Neural cell (in vitro differentiated cells): ENCODE results near the gene PEMT. TPM values are rescaled to one million over a fixed set of nuclear protein-coding genes. Genes with fewer than 3 reads are reported as not detected.
"Not testable (repeated sequence)": the region's sequence is repeated elsewhere in the genome, so short reads cannot be mapped to it uniquely, and the experiment has no call there.

Experiments
- H2AFZ ChIP-seq: fragments of 200-600, 300-800 bp; sonication (generic), shearing (Covaris generic); 2 replicates; pipeline ENCODE4 v1.6.0; 2014; ENCODE audit warnings: low read depth, mild to moderate bottlenecking, antibody characterized with exemption, low read length, moderate library complexity
- H3F3A ChIP-seq: fragments of 200-600 bp; shearing (Covaris generic); 2 replicates; pipeline ENCODE4 v1.6.1; 2016; ENCODE audit warnings: mild to moderate bottlenecking, moderate library complexity, mixed read lengths, antibody characterized with exemption, low read length; ENCODE audit not compliant: insufficient read depth, poor library complexity, severe bottlenecking
- H3K27ac ChIP-seq: fragments of 200-600, 300-800 bp; sonication (generic), shearing (Covaris generic); 2 replicates; pipeline ENCODE4 v1.5.1; 2014; ENCODE audit warnings: mild to moderate bottlenecking, low read length, moderate library complexity
- H3K27me3 ChIP-seq: fragments of 300-800, 200-600 bp; sonication (generic), shearing (Covaris generic); 2 replicates; pipeline ENCODE4 v1.6.0; 2014; ENCODE audit warnings: mild to moderate bottlenecking, low read depth, low read length, moderate library complexity; ENCODE audit not compliant: insufficient read depth
- H3K36me3 ChIP-seq: fragments of 300-800, 200-600 bp; sonication (generic), shearing (Covaris generic); 2 replicates; pipeline ENCODE4 v1.5.1; 2014; ENCODE audit warnings: mild to moderate bottlenecking, antibody characterized with exemption, low read length, moderate library complexity; ENCODE audit not compliant: insufficient read depth
- H3K4me2 ChIP-seq: fragments of 300-800, 200-600 bp; sonication (generic), shearing (Covaris generic); 2 replicates; pipeline ENCODE4 v1.6.0; 2014; ENCODE audit warnings: mild to moderate bottlenecking, low read length
- H3K4me3 ChIP-seq: fragments of 300-800, 200-600 bp; sonication (generic), shearing (Covaris generic); 2 replicates; pipeline ENCODE4 v1.5.1; 2014; ENCODE audit warnings: mild to moderate bottlenecking, low read length, moderate library complexity
- H3K79me2 ChIP-seq: fragments of 200-600 bp; shearing (Covaris generic); replicated peaks from 2 replicates; pipeline ENCODE4 v1.6.0; 2014; ENCODE audit warnings: mild to moderate bottlenecking, low read length, moderate library complexity; ENCODE audit not compliant: insufficient read depth
- H3K9ac ChIP-seq: fragments of 300-800, 200-600 bp; sonication (generic), shearing (Covaris generic); 2 replicates; pipeline ENCODE4 v1.6.1; 2016; ENCODE audit warnings: mild to moderate bottlenecking, low read length, mixed read lengths
- H3K9me2 ChIP-seq: fragments of 200-600 bp; shearing (Covaris generic); 2 replicates; pipeline ENCODE4 v1.6.1; 2016; ENCODE audit warnings: mild to moderate bottlenecking, low read length, mixed read lengths; ENCODE audit not compliant: insufficient read depth
- H3K9me3 ChIP-seq: fragments of 200-600, 300-800 bp; sonication (generic), shearing (Covaris generic); 2 replicates; pipeline ENCODE4 v1.6.1; 2016; ENCODE audit warnings: mild to moderate bottlenecking, mixed run types, low read length, moderate library complexity, mixed read lengths
- H4K20me1 ChIP-seq: fragments of 200-600 bp; shearing (Covaris generic); 2 replicates; pipeline ENCODE4 v1.6.1; 2016; ENCODE audit warnings: mild to moderate bottlenecking, mixed run types; ENCODE audit not compliant: insufficient read depth
- CTCF ChIP-seq: fragments of 450-650 bp; IDR thresholded peaks from 2 replicates; pipeline ENCODE4 v1.5.1; 2014; ENCODE audit warnings: antibody characterized with exemption, mild to moderate bottlenecking, moderate library complexity; ENCODE audit not compliant: poor library complexity, severe bottlenecking
- EP300 ChIP-seq: fragments of 450-650 bp; conservative IDR thresholded peaks from 2 replicates; pipeline ENCODE4 v1.6.1; 2014; ENCODE audit warnings: antibody characterized with exemption, mild to moderate bottlenecking, moderate library complexity; ENCODE audit not compliant: poor library complexity, severe bottlenecking
- MXI1 ChIP-seq: fragments of 450-650 bp; conservative IDR thresholded peaks from 2 replicates; pipeline ENCODE4 v1.6.1; 2014; ENCODE audit warnings: antibody characterized with exemption, mild to moderate bottlenecking; ENCODE audit not compliant: poor library complexity, severe bottlenecking
- POLR2AphosphoS5 ChIP-seq: IDR thresholded peaks from 2 replicates; pipeline ENCODE4 v1.6.1; 2012
- RAD21 ChIP-seq: fragments of 450-650 bp; conservative IDR thresholded peaks from 2 replicates; pipeline ENCODE4 v1.6.1; 2014; ENCODE audit warnings: antibody characterized with exemption, mild to moderate bottlenecking, moderate library complexity
- SMC3 ChIP-seq: fragments of 450-650 bp; conservative IDR thresholded peaks from 2 replicates; pipeline ENCODE4 v1.6.1; 2014; ENCODE audit warnings: antibody characterized with exemption, mild to moderate bottlenecking, moderate library complexity; ENCODE audit not compliant: poor library complexity
- polyA plus RNA-seq: library from polyadenylated mRNA; depleted of rRNA; stranded (reverse); fragments of >200 nt; gene quantifications from 2 replicates; pipeline ENCODE4 v1.2.3, GENCODE V29; 2014

Gene PEMT
- polyA plus RNA-seq, 1 donor from 2014 or later, result 71.7 TPM

- no peaks in the 10 kb centered on the region for H4K20me1 ChIP-seq
- no peak for TF ChIP-seq SMC3
- TF ChIP-seq POLR2AphosphoS5, result no peak
- H3K27ac ChIP-seq, result no peak overlapping the region
Observed at GRCh38 chr17:17491546-17491988, 99.9 kb downstream of the PEMT start.

GRCh38 chr17:17491031-17491471 is 100.5 kb downstream of the PEMT start:
- H3K9ac ChIP-seq, result no peak overlapping the region
- no peaks in the 10 kb centered on the region for H3K9me3 ChIP-seq
- no peak overlapping the region for H3K27ac ChIP-seq
- no peak overlapping the region for H3K4me3 ChIP-seq
- H3K4me2 ChIP-seq, result no peak overlapping the region
- peaks cover 14% of the 10 kb centered on the region for H3K27me3 ChIP-seq
- TF ChIP-seq POLR2AphosphoS5 (no peak), EP300 (no peak)
- no peaks in the 10 kb centered on the region for H3K36me3 ChIP-seq
- H3K79me2 ChIP-seq, result peaks cover 11% of the 10 kb centered on the region
- no peaks in the 10 kb centered on the region for H4K20me1 ChIP-seq
- H2AFZ ChIP-seq, result no peak overlapping the region
- H3K9me2 ChIP-seq, result no peaks in the 10 kb centered on the region
- H3F3A ChIP-seq, result no peaks in the 10 kb centered on the region

More at GRCh38 chr17:17491546-17491988, 99.9 kb downstream of the PEMT start:
- Histone ChIP-seq H3K4me2 (no peak overlapping the region), H3K36me3 (no peaks in the 10 kb centered on the region), H3K9me2 (no peaks in the 10 kb centered on the region), H3K4me3 (no peak overlapping the region), H3K79me2 (peaks cover 11% of the 10 kb centered on the region), H3F3A (no peaks in the 10 kb centered on the region), H3K9ac (no peak overlapping the region), H3K27me3 (peaks cover 18% of the 10 kb centered on the region), H3K9me3 (no peaks in the 10 kb centered on the region), H2AFZ (no peak overlapping the region)

GRCh38 chr17:17487998-17488397 is 103.5 kb downstream of the PEMT start:
- H3K4me2 ChIP-seq, result no peak overlapping the region
- H3K4me3 ChIP-seq, result no peak overlapping the region
- no peaks in the 10 kb centered on the region for H4K20me1 ChIP-seq
- H3K9me3 ChIP-seq, result no peaks in the 10 kb centered on the region
- H3K27me3 ChIP-seq, result no peaks in the 10 kb centered on the region
- no peak overlapping the region for H3K27ac ChIP-seq
- H3K9ac ChIP-seq, result no peak overlapping the region
- no peaks in the 10 kb centered on the region for H3F3A ChIP-seq
- no peaks in the 10 kb centered on the region for H3K9me2 ChIP-seq
- no peaks in the 10 kb centered on the region for H3K36me3 ChIP-seq
- H3K79me2 ChIP-seq, result peaks cover 6% of the 10 kb centered on the region
- TF ChIP-seq EP300 (no peak), MXI1 (no peak), CTCF (no peak), RAD21 (no peak), POLR2AphosphoS5 (no peak)
- no peak overlapping the region for H2AFZ ChIP-seq

- H3K27me3 ChIP-seq, H3K9me3 ChIP-seq, H2AFZ ChIP-seq, H3K36me3 ChIP-seq, H4K20me1 ChIP-seq, H3K4me3 ChIP-seq, H3K27ac ChIP-seq, H3K9ac ChIP-seq, H3K79me2 ChIP-seq, H3F3A ChIP-seq, H3K9me2 ChIP-seq, H3K4me2 ChIP-seq: not testable (repeated sequence)
Observed at GRCh38 chr17:17486416-17486815, 105.1 kb downstream of the PEMT start.
